HG02973 (cell line): ENCODE measurements around the gene FLYWCH1.

Experiments
- ATAC-seq: cut with Tn5 transposase; IDR thresholded peaks from one replicate; pipeline ENCODE4 v1.9.1; 2021; ENCODE audit warnings: moderate library complexity; ENCODE audit not compliant: unreplicated experiment

The FLYWCH1 gene

GRCh38 chr16:2981177-2981898 is 69.6 kb downstream of the FLYWCH1 start:
- no peak for ATAC-seq

DNA sequence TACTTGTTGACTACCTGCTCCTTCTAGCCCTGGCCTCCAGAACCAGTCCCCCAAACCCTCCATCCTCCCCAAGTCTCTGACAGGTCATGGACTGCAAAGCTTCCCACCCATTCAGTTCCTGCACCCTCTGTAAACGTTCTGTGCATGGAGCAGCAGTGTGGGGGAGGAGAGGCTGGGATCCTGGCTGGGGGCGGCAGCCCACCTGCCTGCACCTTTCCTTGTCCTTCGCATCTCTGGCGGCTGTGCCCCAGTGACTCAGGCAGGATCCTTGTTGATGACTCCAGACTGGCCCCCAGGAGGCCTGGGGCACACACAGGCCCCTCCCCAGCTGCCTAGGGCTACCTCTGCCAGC is 70.1 kb downstream of the FLYWCH1 start:
- no peak for ATAC-seq

DNA sequence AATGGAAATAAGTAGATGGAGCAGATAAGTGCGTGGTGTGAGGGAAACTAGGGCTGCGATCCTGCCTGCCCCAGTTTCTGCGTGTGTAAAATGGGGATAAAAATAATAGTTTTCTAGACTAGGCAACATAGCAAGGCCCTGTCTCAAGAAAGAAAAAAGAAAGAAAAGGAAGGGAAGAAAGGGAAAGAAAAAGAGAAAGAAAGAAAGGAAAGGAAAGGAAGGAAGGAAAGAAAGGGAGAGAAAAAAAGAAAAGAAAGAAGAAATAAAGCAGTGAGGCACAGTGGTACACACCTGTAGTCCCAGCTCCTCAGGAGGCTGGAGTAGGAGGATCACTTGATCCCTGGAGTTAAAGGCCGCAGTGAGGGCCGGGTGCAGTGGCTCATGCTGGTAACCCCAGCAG is 70.7 kb downstream of the FLYWCH1 start:
- no peak for ATAC-seq

GRCh38 chr16:2983706-2984136 is 72.0 kb downstream of the FLYWCH1 start:
- no peak for ATAC-seq

GRCh38 chr16:2985462-2985861 is 73.7 kb downstream of the FLYWCH1 start:
- no peak for ATAC-seq

- ATAC-seq = no peak
Measured at GRCh38 chr16:2985893-2986355, 74.2 kb downstream of the FLYWCH1 start.

DNA sequence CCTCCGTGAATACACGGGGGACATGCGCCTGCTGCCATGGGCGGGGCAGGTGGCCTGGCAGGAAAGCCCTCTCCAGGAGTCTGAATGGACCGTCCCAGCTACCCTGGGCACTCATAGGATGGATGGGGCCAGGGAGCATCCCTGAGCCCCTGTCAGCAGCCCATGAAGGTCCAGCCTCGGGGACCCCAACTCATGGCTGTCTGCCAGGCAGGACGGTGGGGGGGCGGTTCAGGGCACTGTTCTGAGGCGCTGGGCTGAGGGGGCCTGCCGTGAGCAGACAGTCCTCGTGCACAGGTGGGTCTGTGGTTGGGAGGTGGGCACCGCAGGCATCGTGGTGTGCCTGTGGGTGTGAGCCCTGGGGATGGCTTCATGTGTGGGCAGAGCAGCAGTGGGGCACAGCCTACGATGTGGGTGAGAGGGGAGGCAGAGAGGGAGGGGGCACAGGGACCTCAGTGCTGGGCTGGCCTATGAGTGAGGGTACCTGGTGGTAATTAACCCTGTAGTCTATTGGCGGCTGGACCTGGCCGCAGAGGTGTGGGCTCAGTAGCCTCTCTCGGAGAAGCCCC is 75.0 kb downstream of the FLYWCH1 start:
- no peak for ATAC-seq

GRCh38 chr16:2987286-2987685 is 75.6 kb downstream of the FLYWCH1 start:
- ATAC-seq = no peak

DNA sequence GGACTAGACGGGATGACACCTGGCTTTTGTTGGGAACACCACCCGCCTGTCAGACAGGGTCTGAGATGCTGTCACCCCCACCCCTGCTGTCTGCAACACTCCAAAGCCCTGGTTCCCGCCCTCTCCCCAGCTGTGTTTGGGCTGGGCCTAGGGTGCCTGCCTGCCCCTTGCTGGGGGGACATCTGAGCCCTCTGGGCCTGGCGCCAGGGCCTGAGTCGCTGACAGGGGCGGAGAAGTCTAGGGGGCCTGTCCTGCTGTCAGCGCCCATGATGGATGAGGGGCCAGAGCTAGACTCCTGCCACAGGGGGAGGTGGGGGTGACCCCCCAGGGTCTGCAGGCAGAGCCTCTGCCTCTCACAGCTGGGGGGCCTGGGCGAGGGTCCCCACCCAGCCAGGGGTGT is 76.1 kb downstream of the FLYWCH1 start:
- ATAC-seq = no peak

DNA sequence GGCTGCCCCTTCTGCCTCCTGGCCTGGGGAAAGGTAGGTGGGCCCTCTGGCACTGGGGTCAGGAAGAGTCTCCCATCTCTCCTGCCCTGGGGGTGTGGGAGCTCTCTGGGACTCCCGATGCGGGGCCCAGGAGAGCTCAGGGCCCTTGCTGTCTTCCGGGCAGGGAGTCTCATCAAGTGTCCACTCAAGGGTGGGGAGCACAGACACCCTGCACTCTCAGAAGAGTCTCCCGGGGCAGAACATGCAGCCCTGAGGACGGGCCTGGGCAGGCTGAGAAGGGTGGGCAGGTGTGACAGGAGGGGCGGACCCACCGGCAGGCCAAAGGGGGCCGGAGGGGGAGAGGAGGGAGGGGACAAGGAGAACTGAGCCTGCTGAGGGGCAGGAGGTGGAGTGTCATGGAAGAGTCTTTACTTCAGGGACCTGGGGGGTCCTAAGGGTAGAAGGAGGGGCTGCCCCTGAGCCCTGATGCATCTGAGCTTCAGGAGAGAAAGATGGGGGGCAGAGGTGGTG is 76.9 kb downstream of the FLYWCH1 start:
- ATAC-seq = no peak

DNA sequence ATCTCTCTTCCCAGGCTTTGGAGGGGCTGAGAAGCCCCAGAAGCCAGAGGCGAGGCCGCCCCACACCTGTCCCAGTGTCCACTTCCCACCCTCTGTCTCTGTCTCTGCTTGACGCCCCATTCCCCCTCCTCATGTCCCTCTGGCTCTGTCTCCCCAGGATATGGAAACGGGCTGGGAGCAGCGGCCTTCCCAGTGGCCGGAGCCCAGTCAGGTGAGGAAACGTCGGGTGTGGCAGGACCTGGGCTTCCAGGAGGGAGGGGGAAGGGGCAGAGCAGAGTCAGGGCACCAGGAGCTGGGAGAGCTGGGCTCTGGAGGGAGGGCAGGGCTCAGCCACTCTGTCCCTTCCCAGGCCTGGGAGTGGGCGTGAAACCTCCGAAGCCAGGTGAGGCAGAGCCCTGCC is 79.2 kb downstream of the FLYWCH1 start:
- no peak for ATAC-seq

GRCh38 chr16:2991566-2992261 is 80.0 kb downstream of the FLYWCH1 start:
- ATAC-seq = no peak

- no peak for ATAC-seq
Measured at GRCh38 chr16:2992383-2993081, 80.8 kb downstream of the FLYWCH1 start.

- no peak for ATAC-seq
Measured at GRCh38 chr16:2996298-2996697, 84.6 kb downstream of the FLYWCH1 start.

GRCh38 chr16:2999929-3000328 is 88.2 kb downstream of the FLYWCH1 start:
- no peak for ATAC-seq

- ATAC-seq = no peak
Measured at GRCh38 chr16:3000540-3000939, 88.8 kb downstream of the FLYWCH1 start.
